Fibroblast of skin of left quadriceps (primary cell): ENCODE results near the gene IFNLR1.

Source experiments
- DNase-seq, 2 experiments: peaks; one replicate each; pipeline ENCODE4 v3.0.0-alpha.2; 2013; ENCODE audit warnings: low read depth in 2 of 2

IFNLR1 gene

DNA sequence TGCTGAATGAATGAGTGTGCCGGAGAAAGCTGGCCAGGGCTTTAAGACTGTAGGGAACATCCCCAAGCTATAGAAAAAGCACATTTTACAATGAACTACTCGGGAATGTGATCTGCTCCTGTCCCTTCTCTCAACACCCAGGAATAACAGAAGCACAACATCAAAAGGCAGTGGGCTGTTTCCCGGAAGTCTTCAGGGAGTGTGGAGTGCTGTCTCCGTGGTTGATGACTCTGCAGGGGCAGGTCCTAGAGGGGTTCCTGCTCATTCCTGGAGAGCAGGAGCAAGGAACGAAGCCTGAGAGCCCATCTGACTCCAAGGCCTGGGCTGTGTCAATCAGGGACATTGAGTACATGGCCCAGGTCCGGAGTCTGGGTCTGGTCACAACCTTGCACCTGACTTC, 39.3 kb downstream of the IFNLR1 start:
- DNase-seq, result no peak

DNA sequence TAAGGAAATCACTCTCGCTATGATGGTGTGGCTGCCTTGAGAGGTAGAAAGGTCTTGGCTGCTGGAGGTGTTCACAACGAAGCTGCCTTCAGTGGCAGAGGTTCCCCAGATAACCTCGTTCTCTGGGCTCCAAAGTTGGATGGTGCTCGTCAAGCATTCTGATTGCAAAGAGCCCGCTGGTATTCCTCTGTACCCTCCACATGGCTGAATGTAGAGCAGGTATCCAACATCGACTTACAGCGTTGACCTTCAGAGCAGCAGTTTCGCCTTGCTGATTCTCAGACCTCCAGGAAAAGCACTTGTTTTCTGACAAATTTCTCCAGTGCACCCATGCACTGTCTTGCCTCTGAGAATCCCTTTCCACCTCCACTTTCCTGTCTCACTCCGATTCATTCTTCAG, 39.9 kb downstream of the IFNLR1 start:
- no peak for DNase-seq

DNA sequence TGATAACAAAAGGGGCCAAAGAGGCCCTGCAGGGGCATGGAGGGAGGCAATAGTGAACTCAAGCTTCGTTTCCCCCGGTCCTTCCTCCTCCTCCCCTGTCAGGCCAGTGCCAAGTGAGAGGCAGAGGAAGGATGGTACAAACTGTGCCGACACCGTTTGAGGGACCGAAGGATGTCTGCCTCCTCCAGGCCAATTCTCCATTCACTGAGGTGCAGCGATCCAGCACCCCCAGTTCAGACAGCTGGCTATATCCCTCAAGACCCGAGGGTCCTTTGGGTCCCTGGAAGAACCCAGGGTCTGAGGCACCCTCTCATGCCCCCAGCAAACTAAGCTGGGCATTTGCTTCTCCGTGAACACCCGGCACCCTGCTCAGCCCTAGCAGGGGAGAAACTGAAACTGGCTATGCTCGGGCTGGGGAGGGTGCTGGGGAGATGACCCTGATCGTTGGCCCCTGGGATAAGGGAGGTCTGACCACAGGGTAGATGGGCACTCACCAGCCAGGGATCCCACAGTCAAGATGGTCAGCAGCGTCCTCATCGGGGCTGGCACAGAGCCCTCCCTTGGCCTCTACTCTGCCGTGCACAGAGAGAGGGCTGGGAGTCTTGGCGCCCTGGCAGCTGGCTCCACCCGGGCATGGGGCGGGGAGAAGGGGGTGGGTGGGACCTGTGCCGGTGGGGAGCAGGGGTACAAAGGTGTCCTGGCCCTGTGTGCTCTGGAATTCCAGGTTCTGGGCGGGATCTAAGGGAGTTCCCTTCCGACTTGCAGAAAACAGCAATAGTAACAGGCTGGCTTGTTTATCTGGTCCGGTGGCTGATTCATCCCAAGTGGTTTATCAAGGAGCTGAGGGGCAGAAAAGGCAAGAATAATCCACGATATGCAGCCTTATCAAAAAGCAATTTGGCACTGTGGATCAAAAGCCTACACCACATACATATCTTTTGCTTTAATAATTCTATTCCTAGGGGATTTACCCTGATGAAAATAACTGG, 44.2 kb downstream of the IFNLR1 start, which contains the start of gene IL22RA1:
TSS of gene IL22RA1 (minus strand) at position 595 of the 989 bp plus-strand sequence. CDS start at position 537, 58 bp downstream.
- DNase-seq, result no peak

DNA sequence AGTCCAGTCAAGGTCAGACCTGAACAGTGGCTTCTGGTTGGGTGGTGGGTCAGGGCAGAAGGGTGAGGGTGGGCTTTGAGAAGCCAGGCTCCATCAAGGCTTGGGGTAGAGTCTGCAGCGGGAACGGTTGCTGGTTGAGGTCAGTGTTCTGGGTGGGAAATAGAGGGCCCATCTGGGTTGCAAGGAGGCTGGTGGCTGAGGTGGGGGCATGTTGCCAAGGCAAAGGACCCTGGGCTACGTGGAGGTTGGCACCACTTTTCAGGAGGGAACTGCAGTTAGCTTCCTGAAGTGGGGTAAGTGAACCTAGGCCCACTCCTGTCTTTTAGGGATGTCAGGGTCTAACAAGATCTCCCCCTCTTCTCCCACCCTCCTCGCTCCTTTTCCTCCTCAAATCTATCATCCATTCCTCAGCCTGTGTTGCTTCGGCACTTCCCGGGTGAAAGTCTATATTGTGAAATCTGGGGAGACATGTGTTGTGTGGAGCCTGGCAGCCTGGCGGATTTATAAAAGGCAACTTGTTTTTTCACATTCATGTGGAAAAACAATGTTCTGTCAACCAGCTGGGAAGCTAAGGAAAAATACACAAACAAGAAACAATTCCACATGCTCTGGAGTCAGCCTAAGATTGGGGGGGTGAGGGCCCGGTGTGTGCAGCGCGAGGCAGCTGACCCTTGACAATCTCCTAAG, 45.6 kb downstream of the IFNLR1 start:
- DNase-seq, result no peak

DNA sequence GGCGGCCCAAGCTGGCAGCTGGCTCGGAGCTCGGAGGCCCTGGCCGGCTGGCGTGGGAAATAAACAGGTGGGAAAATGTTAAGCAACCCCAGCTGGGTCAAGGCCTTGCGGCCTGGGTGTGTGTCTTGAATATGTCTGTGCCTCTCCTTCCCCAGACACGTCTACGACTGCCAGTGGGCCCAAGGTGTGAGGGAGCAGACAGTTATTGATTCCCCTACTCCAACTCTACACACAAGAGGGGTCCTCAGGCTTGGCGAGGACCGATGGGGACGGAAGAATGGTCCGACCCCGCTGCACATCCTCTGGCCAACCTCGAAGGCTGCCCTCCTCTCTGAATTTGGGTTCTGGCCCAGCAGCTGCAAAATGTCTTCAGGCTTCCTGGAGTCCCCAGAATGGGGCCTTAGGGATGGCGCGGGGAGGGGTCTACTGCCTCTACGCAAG, 46.3 kb downstream of the IFNLR1 start:
- DNase-seq, result no peak

DNA sequence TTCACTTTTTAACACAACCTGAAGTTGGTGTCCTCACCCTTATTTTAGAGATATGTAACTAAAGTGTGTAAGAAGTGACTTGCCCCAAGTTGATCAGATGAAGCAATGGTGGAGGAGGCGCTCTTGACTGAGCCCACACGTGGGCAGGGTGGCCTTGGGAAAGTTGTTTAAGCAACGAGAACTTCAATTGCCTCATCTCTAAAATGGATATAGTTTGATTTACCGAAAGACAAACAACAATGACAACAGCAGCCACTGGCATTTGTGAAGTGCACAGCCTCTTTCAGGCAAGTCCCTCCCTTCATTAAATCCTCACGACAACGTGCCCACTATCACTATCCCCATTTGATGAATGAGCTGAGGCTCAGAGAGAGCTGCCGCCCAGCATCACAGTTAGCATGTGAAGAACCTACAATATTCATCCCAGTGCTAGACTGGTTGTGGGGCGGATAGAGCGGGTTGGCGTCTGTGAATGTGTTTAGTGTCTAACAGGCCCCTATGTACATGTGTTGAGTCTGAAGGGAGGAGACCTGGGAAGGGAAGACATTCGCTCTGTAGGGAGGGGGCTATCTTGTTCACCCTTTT, 47.2 kb downstream of the IFNLR1 start:
- no peak for DNase-seq

DNA sequence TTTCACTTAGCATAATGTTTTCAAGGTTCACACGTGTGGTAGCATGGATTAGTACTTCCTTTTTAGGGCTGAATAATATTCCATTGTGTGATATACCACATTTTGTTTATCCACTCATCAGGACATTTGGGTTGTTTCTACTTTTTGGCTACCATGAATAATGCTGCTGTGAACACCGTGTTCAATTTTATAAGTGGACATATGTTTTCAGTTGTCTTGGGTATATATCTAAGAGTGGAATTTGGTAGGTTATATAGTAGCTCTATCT, 47.9 kb downstream of the IFNLR1 start:
- DNase-seq, result no peak

DNA sequence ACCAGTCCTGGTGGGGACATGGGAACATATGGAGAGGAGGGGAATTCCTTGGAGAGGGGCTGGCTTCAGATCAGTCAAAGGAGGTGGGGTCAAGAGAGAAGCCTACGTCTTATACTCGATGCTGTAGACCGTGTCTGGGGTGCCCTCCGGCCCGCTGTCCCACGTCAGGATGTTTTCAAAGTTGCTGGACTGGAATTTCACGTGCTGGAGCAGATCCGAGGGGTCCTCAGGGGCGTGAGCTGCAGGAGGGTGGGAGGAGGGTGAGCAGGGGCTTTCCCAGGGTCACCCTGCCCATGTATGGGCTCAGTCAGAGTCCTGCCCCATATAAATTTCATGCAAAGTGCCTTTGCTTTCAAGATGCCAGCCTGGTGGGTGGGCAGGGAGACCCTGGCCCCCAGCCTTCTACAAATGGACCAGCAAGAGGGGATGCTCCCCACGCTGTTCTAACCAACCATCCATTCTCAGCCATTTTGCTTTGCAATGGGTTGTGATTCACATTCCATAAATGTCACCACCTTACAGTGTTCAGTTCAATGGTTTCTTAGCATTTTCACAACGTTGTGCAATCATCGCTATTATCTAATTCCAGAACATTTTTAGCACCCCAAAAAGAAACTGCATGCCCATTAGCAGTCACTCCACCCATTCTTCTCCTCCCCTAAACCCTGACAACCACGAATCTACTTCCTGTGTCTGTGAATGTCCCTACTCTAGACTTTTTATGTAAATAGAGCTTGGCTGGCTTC, 48.4 kb downstream of the IFNLR1 start:
- DNase-seq, result no peak

DNA sequence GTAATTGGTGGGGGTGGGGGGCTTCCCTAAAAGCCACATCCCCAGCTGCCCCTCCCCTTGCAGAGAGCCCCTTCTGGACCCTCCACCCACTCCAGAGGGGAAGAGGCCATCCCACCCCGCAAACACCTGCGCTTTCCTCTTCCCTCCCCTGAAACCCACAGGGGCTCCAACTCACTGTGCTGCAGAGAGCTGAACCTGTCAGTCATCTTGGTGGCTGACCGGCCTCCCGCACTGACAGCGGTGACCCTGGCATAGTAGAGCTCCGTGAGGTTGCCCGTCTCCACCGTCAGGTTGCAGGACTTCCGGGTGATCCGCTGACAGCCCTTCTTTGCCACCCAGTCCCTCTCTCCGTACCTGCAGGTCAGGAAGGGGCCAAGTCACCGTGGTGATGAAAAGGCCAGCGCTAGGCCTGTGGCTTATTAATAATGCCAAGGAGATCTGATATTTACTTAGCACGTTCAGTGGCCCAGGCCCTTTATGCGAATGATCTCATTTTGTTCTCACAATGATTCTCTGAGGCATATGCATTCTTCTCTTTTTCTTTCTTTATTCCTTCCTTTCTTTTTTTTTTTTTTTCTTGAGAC, 50.0 kb downstream of the IFNLR1 start:
- DNase-seq, result no peak

DNA sequence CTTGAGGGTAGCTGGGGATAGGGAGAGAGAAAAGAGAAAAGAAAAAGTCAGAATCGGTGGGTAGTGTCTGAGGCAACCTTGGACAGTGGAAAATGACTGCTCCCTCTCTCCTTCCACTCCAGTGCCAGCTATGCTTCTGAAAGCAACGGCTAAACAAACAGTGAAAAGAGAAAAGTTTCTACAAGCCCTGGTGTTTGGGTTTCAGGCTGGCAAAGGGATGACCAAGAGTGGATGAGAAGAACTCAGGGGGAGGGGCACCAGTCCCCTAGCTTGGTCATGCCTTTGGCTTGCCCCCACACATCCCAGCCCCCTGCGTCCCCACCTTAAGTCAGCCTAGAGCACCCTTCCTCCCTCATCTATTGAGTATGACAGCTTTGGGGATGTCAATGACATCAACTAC, 52.7 kb downstream of the IFNLR1 start:
- DNase-seq, result no peak

DNA sequence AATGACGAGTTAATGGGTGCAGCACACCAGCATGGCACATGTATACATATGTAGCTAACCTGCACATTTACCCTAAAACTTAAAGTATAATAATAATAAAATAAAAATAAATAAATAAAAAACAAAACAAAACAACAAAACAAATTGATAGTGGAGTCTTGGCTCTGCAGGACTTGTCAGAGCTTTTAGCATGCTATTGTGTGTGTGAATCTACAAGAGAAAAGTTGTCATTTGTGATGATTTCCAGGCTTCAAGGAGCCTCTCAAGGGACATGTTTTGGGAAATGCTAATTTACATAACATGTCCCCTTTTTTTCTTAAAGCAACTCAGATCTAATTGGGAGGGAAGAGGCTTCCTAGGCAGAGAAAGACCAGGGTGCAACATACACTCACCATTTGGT, 53.3 kb downstream of the IFNLR1 start:
- no peak for DNase-seq

DNA sequence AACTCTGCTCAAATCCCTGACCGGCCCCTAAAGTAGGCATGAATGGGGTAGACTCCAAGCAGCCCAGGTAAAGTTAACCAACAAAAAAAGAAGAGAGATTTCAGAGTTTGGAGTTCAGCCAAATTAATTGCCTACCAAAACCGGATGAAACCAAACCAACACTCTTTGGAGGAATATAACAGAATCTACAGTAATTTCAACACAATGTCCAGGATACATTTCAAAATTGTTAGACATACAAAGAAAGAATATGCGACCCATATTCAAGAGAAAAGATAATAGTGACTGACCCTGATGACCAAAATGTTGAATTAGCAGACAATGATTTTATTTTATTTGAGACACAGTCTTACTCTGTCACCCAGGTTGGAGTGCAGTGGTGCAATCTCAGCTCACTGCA, 56.7 kb downstream of the IFNLR1 start:
- DNase-seq, result no peak

DNA sequence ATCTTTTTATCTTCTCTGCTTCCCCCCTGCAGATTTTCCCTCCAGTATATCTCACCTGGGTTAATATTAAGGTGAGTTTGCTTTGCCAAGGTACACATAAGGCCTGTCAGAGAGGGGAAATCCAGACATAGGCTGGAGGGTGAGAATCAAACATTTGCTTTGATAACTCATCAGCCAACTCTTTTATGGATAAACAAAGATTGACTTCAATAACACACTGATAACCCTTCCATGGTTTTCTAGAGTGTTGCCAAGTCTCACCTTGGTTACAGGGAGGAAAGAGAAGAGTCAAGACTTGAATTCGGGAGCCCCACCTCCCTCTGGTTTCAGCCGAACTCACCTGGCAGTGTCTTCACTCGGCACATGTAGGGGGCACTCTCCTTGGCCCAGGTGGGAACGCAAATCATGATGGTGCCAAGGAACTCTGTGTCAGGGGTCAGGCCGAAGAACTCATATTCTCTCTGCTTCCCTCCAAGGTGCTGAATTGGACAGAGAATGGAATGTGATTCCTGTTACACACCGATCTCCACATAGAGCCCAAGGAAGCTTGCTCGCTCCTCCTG, 59.2 kb downstream of the IFNLR1 start:
- no peak for DNase-seq

DNA sequence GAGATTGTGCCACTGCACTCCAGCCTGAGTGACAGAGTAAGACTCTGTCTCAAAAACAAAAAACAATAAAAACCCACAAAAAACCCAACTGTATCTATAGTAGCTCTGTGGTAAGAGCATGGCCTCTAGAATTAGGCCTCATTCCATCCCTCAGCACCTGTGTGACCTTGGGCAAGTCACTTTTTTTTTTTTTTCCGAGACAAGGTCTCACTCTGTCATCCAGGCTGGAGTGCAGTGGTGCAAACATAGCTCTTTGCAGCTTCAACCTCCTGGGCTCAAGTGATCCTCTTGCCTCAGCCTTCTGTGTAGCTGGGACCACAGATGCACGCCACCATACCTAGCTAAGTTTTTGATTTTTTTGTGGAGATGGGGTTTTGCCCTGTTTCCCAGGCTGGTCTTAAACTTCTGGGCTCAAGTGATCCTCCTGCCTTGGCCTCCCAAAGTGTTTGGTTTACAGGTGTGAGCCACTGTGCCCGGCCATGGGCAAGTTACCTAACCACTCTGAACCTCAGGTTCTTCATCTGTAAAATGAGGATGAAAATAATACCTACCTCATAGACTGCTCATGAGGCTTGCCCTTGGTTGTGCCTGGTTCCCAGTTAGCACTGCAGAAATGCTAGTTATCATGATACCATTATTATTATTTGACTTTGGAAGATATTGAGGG, 59.8 kb downstream of the IFNLR1 start:
- no peak for DNase-seq

DNA sequence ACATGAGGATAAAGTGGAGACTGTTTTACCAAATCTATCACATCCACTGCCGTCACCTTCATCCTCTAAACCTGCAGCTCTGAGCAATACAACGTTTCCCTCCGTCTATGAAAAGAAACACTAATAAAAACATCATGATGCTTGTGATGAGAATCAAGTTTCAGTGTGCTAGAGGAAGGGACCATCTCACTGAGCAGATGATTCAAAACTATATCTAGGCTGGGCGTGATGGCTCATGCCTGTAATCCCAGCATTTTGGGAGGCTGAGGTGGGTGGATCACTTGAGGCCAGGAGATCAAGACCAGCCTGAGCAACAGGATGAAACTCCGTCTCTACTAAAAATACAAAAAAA, 60.4 kb downstream of the IFNLR1 start:
- no peak for DNase-seq

DNA sequence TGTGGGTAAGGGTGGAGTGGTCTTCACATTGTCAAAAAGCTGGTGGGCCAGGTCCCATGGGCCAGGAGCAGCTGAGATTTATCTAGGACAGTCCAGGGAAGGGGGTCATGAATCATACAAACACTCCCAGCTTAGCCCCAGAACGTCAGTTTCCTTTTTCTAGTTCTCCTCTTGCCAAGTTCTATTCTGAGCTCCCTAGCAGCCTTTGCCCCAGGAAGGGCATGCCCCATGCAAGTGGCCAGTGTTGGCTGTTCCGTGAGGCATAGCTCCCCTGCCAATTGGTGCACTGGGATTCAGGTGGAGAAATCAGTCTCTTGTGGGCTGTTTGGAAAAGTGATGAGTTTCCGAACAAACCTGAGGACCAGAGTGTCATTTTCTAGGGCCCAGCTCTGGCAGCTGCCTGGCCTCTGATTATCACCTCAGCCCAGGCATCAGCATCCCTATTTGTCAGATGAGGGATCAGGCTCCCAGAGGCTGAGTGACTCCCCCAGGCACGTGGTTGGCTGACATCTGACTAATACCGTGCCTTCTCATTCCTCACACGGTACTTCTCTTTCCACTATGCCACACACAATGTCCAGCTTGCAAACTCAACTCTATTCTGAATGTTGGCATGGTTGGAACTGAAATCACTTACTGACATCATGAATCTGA, 60.9 kb downstream of the IFNLR1 start:
- DNase-seq, result no peak

DNA sequence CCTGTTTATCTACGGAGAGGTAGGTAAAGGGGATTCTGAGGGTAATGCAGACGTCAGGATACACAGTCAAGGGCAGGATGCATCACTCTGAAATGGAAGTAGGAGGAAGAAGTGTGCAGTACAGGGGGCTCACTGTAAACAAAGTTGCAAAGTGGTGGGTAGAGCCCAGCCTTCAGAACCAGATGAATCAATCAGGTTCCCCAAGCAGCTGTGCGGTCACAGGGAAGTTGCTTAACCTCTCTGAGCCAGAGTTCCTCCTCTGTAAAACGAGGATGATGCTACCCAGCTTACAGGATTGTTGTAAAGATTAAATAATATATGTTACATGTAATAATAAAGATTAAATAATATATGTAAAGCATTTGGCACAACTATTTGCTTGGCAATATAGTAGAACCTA, 61.6 kb downstream of the IFNLR1 start:
- no peak for DNase-seq

DNA sequence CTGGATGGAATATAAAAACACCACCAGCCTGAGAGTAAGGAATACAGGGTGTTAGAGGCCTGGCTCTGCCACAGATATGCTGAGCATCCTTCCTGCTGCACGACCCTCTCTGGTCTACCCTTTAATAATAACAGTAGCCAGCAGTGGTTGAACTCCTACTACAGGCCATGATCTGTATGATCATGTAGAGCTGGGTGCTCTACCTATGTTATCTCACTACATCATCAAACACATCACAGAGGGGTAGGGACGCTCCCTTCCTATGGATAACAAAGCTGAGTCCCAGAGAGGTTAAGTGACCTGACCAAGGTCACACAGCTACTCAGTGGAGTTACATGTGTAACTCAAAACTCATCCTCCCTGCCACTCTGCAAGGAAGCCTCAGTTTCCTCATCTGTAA, 62.1 kb downstream of the IFNLR1 start:
- DNase-seq, result no peak

DNA sequence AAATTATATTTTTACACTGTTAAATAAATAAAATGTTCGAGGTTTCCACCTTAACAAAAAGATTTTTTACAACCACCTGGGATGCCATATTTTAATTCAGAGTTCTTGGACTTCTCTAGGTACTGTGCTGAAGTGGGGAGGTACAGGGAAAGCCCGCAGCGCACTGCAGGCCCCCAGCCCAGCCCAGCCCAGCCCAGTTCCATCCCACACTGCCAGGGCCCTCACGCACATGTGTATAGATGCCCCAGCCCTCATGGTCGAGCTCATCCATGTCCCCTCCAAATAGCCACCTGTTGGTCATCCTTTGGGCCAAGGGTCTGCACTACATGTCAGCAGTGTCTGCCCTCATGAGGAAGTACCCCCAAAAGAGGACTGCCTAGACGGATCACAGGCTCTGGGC, 63.5 kb downstream of the IFNLR1 start:
- DNase-seq, result no peak

DNA sequence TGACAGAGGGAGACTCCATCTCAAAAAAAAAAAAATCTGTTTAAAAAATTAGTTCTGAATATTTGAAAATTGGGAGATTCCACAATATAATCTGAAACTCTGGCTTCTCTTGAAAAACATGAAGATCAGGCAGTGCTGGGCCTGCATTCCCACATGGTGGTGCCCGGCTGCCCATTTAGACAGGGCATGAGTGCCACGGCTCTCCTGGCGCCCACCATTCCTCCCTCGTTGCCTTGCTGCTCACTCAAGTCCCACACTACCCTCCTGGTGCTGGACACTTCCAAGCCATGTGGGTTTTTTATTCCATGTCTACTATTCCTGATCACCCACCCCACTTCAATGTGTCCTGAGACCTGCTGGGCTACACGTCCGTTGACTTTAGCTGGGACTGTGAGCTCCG, 64.3 kb downstream of the IFNLR1 start:
- no peak for DNase-seq
